ENCODE measurements around the gene CDS2.

Gene CDS2

GRCh38 chr20:5091902-5092301 is 34.9 kb upstream of the CDS2 start:
- no peak overlapping the region for H3K27ac ChIP-seq (ENCODE audit: extremely low read depth, low read depth, low read length)
- TF ChIP-seq PATZ1 (tag by site-specific recombination; IDR thresholded peaks at IDR 0.05), result no peak
- no peak for TF ChIP-seq ZNF791 (tag by site-specific recombination; IDR thresholded peaks at IDR 0.05)
- TF ChIP-seq HOXD13 (CRISPR knock-in tag; IDR thresholded peaks at IDR 0.05; ENCODE audit: borderline replicate concordance), result no peak
- TF ChIP-seq FEZF1 (tag by site-specific recombination; IDR thresholded peaks at IDR 0.05), result no peak
- TF ChIP-seq ZSCAN23 (tag by site-specific recombination; IDR thresholded peaks at IDR 0.05), result no peak
- TF ChIP-seq KLF10 (tag by site-specific recombination; IDR thresholded peaks at IDR 0.05), result no peak
- TF ChIP-seq ZNF626 (tag by site-specific recombination; IDR thresholded peaks at IDR 0.05), result no peak
- no peak for TF ChIP-seq ZNF501 (tag by site-specific recombination; IDR thresholded peaks at IDR 0.05)
- TF ChIP-seq KLF7 (tag by site-specific recombination; IDR thresholded peaks at IDR 0.05; ENCODE audit: borderline replicate concordance), result no peak
- no peak for TF ChIP-seq REST (tag by site-specific recombination; IDR thresholded peaks at IDR 0.05)
- TF ChIP-seq INSM2 (tag by site-specific recombination; IDR thresholded peaks at IDR 0.05), result no peak
- TF ChIP-seq ZNF148 (tag by site-specific recombination; IDR thresholded peaks at IDR 0.05; ENCODE audit: borderline replicate concordance), result no peak
- no peak for TF ChIP-seq ZNF629 (tag by site-specific recombination; IDR thresholded peaks at IDR 0.05)
- H3K4me3 ChIP-seq (ENCODE audit: low read depth, low read length), result no peak overlapping the region
- peaks cover 5 to 28% of the 10 kb centered on the region in 2 experiments; a peak in 2 of 3 replicates for H3K36me3 ChIP-seq (ENCODE audit: control insufficient read depth in 2 of 2, insufficient read depth in 1 of 2, low read length in 2 of 2)
- H3K4me1 ChIP-seq (ENCODE audit: control insufficient read depth, insufficient read depth, low read length), result peaks cover 2% of the 10 kb centered on the region; the same call in 1 of the 2 replicates
- no peaks in the 10 kb centered on the region for H3K9me3 ChIP-seq (ENCODE audit: control insufficient read depth, insufficient read depth, low read depth, low read length)
- ChIA-PET POLR2A (no interaction called here), CTCF (interaction anchor here (3.1 kb wide), 1 partner anchor 9 kb away, joined by 21 read pairs; no protein-coding TSS in a partner anchor)

- Histone ChIP-seq H3K9me3 (ENCODE audit: control insufficient read depth, insufficient read depth, low read depth, low read length) (no peaks in the 10 kb centered on the region), H3K4me3 (ENCODE audit: low read depth, low read length) (no peak overlapping the region), H3K27ac (ENCODE audit: extremely low read depth, low read depth, low read length) (no peak overlapping the region), H3K4me1 (ENCODE audit: control insufficient read depth, insufficient read depth, low read length) (peaks cover 2% of the 10 kb centered on the region; the same call in 1 of the 2 replicates), H3K36me3 (ENCODE audit: control insufficient read depth in 2 of 2, insufficient read depth in 1 of 2, low read length in 2 of 2) (peaks cover 10 to 33% of the 10 kb centered on the region in 2 experiments; a peak in 2 of 3 replicates)
- POLR2A ChIA-PET, result no interaction called here
- CTCF ChIA-PET, result no interaction called here
- no peak for TF ChIP-seq ZNF488 (tag by site-specific recombination; IDR thresholded peaks at IDR 0.05)
- TF ChIP-seq ZBTB7A (tag by site-specific recombination; IDR thresholded peaks at IDR 0.05; ENCODE audit: low read depth), result no peak
- TF ChIP-seq ZNF366 (tag by site-specific recombination; conservative IDR thresholded peaks at IDR 0.05), result no peak
- no peak for TF ChIP-seq SCRT2 (tag by site-specific recombination; IDR thresholded peaks at IDR 0.05)
- no peak for TF ChIP-seq ZNF26 (tag by site-specific recombination; IDR thresholded peaks at IDR 0.05)
- TF ChIP-seq ZNF544 (tag by site-specific recombination; IDR thresholded peaks at IDR 0.05), result no peak
- TF ChIP-seq ZFP37 (tag by site-specific recombination; IDR thresholded peaks at IDR 0.05), result no peak
Measured at GRCh38 chr20:5092765-5093339, 34.0 kb upstream of the CDS2 start.

Data from HEK293 (cell line).